ENCODE results near the gene DCPS. TPM values are rescaled to one million over a fixed set of nuclear protein-coding genes. Genes with fewer than 3 reads are reported as not detected.

Gene DCPS
- polyA plus RNA-seq, 1 donor: 10.6 TPM

GRCh38 chr11:126322996-126323395 lies 19.1 kb downstream of the DCPS start:
- Histone ChIP-seq H3K27ac (ENCODE audit: low read length) (no peak overlapping the region), H3K36me3 (ENCODE audit: control insufficient read depth, insufficient read depth, low read length) (peaks cover 4% of the 10 kb centered on the region), H3K9me3 (ENCODE audit: control insufficient read depth, low read depth, low read length) (no peaks in the 10 kb centered on the region), H3K27me3 (ENCODE audit: control insufficient read depth, insufficient read depth, low read length) (no peaks in the 10 kb centered on the region), H3K4me3 (ENCODE audit: low read length) (no peak overlapping the region), H3K4me1 (ENCODE audit: control insufficient read depth, insufficient read depth, low read length) (peaks cover 9% of the 10 kb centered on the region)
- WGBS (ENCODE audit: insufficient coverage, low lambda C conversion rate): 100% methylated on average over 1 of the region's 3 CpGs
- DNase-seq: no peak

GRCh38 chr11:126327281-126328000 lies 23.6 kb downstream of the DCPS start:
- H3K27ac ChIP-seq (ENCODE audit: low read length): no peak overlapping the region
- DNase-seq: no peak
- peaks cover 17% of the 10 kb centered on the region for H3K36me3 ChIP-seq (ENCODE audit: control insufficient read depth, insufficient read depth, low read length)
- WGBS (ENCODE audit: insufficient coverage, low lambda C conversion rate): no CpG with 5 or more reads among the region's 17 CpGs
- H3K4me1 ChIP-seq (ENCODE audit: control insufficient read depth, insufficient read depth, low read length): no peaks in the 10 kb centered on the region
- no peaks in the 10 kb centered on the region for H3K9me3 ChIP-seq (ENCODE audit: control insufficient read depth, low read depth, low read length)
- H3K27me3 ChIP-seq (ENCODE audit: control insufficient read depth, insufficient read depth, low read length): no peaks in the 10 kb centered on the region
- H3K4me3 ChIP-seq (ENCODE audit: low read length): no peak overlapping the region

- H3K9me3 ChIP-seq (ENCODE audit: control insufficient read depth, low read depth, low read length): no peaks in the 10 kb centered on the region
- no peak overlapping the region for H3K27ac ChIP-seq (ENCODE audit: low read length)
- H3K4me1 ChIP-seq (ENCODE audit: control insufficient read depth, insufficient read depth, low read length): no peaks in the 10 kb centered on the region
- no peak for DNase-seq
- H3K4me3 ChIP-seq (ENCODE audit: low read length): no peak overlapping the region
- WGBS (ENCODE audit: insufficient coverage, low lambda C conversion rate): no CpG with 5 or more reads among the region's 20 CpGs
- H3K36me3 ChIP-seq (ENCODE audit: control insufficient read depth, insufficient read depth, low read length): peaks cover 19% of the 10 kb centered on the region
- no peaks in the 10 kb centered on the region for H3K27me3 ChIP-seq (ENCODE audit: control insufficient read depth, insufficient read depth, low read length)
Measured at GRCh38 chr11:126328001-126328390, 24.1 kb downstream of the DCPS start.

GRCh38 chr11:126328444-126328843 lies 24.6 kb downstream of the DCPS start:
- no peak for DNase-seq
- H3K27ac ChIP-seq (ENCODE audit: low read length): no peak overlapping the region
- no CpG with 5 or more reads among the region's 12 CpGs for WGBS (ENCODE audit: insufficient coverage, low lambda C conversion rate)

GRCh38 chr11:126328938-126329643 lies 25.2 kb downstream of the DCPS start:
- Histone ChIP-seq H3K36me3 (ENCODE audit: control insufficient read depth, insufficient read depth, low read length) (peaks cover 21% of the 10 kb centered on the region), H3K4me3 (ENCODE audit: low read length) (no peak overlapping the region), H3K27ac (ENCODE audit: low read length) (no peak overlapping the region), H3K27me3 (ENCODE audit: control insufficient read depth, insufficient read depth, low read length) (no peaks in the 10 kb centered on the region), H3K9me3 (ENCODE audit: control insufficient read depth, low read depth, low read length) (no peaks in the 10 kb centered on the region), H3K4me1 (ENCODE audit: control insufficient read depth, insufficient read depth, low read length) (no peaks in the 10 kb centered on the region)
- WGBS (ENCODE audit: insufficient coverage, low lambda C conversion rate): no CpG with 5 or more reads among the region's 9 CpGs
- DNase-seq: no peak

More at GRCh38 chr11:126328444-126328843, 24.6 kb downstream of the DCPS start:
- Histone ChIP-seq H3K27me3 (ENCODE audit: control insufficient read depth, insufficient read depth, low read length) (no peaks in the 10 kb centered on the region), H3K4me3 (ENCODE audit: low read length) (no peak overlapping the region), H3K36me3 (ENCODE audit: control insufficient read depth, insufficient read depth, low read length) (peaks cover 21% of the 10 kb centered on the region), H3K4me1 (ENCODE audit: control insufficient read depth, insufficient read depth, low read length) (no peaks in the 10 kb centered on the region), H3K9me3 (ENCODE audit: control insufficient read depth, low read depth, low read length) (no peaks in the 10 kb centered on the region)

- WGBS (ENCODE audit: insufficient coverage, low lambda C conversion rate): 100% methylated on average over 3 of the region's 11 CpGs
- Histone ChIP-seq H3K27ac (ENCODE audit: low read length) (no peak overlapping the region), H3K27me3 (ENCODE audit: control insufficient read depth, insufficient read depth, low read length) (no peaks in the 10 kb centered on the region), H3K36me3 (ENCODE audit: control insufficient read depth, insufficient read depth, low read length) (peaks cover 21% of the 10 kb centered on the region), H3K4me3 (ENCODE audit: low read length) (no peak overlapping the region), H3K9me3 (ENCODE audit: control insufficient read depth, low read depth, low read length) (no peaks in the 10 kb centered on the region), H3K4me1 (ENCODE audit: control insufficient read depth, insufficient read depth, low read length) (no peaks in the 10 kb centered on the region)
- no peak for DNase-seq
Measured at GRCh38 chr11:126329644-126330211, 25.9 kb downstream of the DCPS start.

- Histone ChIP-seq H3K36me3 (ENCODE audit: control insufficient read depth, insufficient read depth, low read length) (peaks cover 28% of the 10 kb centered on the region), H3K9me3 (ENCODE audit: control insufficient read depth, low read depth, low read length) (no peaks in the 10 kb centered on the region), H3K27me3 (ENCODE audit: control insufficient read depth, insufficient read depth, low read length) (no peaks in the 10 kb centered on the region), H3K4me3 (ENCODE audit: low read length) (no peak overlapping the region), H3K27ac (ENCODE audit: low read length) (no peak overlapping the region), H3K4me1 (ENCODE audit: control insufficient read depth, insufficient read depth, low read length) (no peaks in the 10 kb centered on the region)
- WGBS (ENCODE audit: insufficient coverage, low lambda C conversion rate): no CpG with 5 or more reads among the region's 13 CpGs
- DNase-seq: no peak
Measured at GRCh38 chr11:126331286-126331685, 27.4 kb downstream of the DCPS start.

GRCh38 chr11:126332221-126332711 lies 28.4 kb downstream of the DCPS start:
- DNase-seq: no peak
- H3K4me1 ChIP-seq (ENCODE audit: control insufficient read depth, insufficient read depth, low read length): no peaks in the 10 kb centered on the region
- H3K36me3 ChIP-seq (ENCODE audit: control insufficient read depth, insufficient read depth, low read length): peaks cover 30% of the 10 kb centered on the region
- no peaks in the 10 kb centered on the region for H3K27me3 ChIP-seq (ENCODE audit: control insufficient read depth, insufficient read depth, low read length)
- H3K4me3 ChIP-seq (ENCODE audit: low read length): no peak overlapping the region
- H3K27ac ChIP-seq (ENCODE audit: low read length): no peak overlapping the region
- no CpG with 5 or more reads among the region's 5 CpGs for WGBS (ENCODE audit: insufficient coverage, low lambda C conversion rate)
- H3K9me3 ChIP-seq (ENCODE audit: control insufficient read depth, low read depth, low read length): no peaks in the 10 kb centered on the region

GRCh38 chr11:126333142-126333541 lies 29.3 kb downstream of the DCPS start:
- H3K27ac ChIP-seq (ENCODE audit: low read length): no peak overlapping the region
- H3K27me3 ChIP-seq (ENCODE audit: control insufficient read depth, insufficient read depth, low read length): no peaks in the 10 kb centered on the region
- H3K9me3 ChIP-seq (ENCODE audit: control insufficient read depth, low read depth, low read length): no peaks in the 10 kb centered on the region
- peaks cover 33% of the 10 kb centered on the region for H3K36me3 ChIP-seq (ENCODE audit: control insufficient read depth, insufficient read depth, low read length)
- DNase-seq: no peak
- WGBS (ENCODE audit: insufficient coverage, low lambda C conversion rate): no CpG with 5 or more reads among the region's 7 CpGs
- no peak overlapping the region for H3K4me3 ChIP-seq (ENCODE audit: low read length)
- H3K4me1 ChIP-seq (ENCODE audit: control insufficient read depth, insufficient read depth, low read length): no peaks in the 10 kb centered on the region

- Histone ChIP-seq H3K4me1 (ENCODE audit: control insufficient read depth, insufficient read depth, low read length) (no peaks in the 10 kb centered on the region), H3K27ac (ENCODE audit: low read length) (no peak overlapping the region), H3K4me3 (ENCODE audit: low read length) (no peak overlapping the region), H3K36me3 (ENCODE audit: control insufficient read depth, insufficient read depth, low read length) (peaks cover 38% of the 10 kb centered on the region), H3K9me3 (ENCODE audit: control insufficient read depth, low read depth, low read length) (no peaks in the 10 kb centered on the region), H3K27me3 (ENCODE audit: control insufficient read depth, insufficient read depth, low read length) (no peaks in the 10 kb centered on the region)
- DNase-seq: no peak
- no CpG with 5 or more reads among the region's 6 CpGs for WGBS (ENCODE audit: insufficient coverage, low lambda C conversion rate)
Measured at GRCh38 chr11:126334659-126335462, 31.0 kb downstream of the DCPS start.
